GM12875 (cell line): ENCODE results near the gene AP4B1.

Source experiments
- H3K4me3 ChIP-seq: one replicate; pipeline ENCODE4 v1.5.1; 2011; ENCODE audit warnings: low read depth, low read length, control low read depth
- CTCF ChIP-seq: IDR thresholded peaks from 2 replicates; pipeline ENCODE4 v1.5.1; 2011; ENCODE audit warnings: low read depth, mild to moderate bottlenecking, control low read depth, inconsistent platforms, low read length, moderate library complexity, borderline replicate concordance; ENCODE audit not compliant: insufficient read depth

The AP4B1 gene

GRCh38 chr1:113930499-113931161 is 26.0 kb upstream of the AP4B1 start:
- TF ChIP-seq CTCF, result no peak
- H3K4me3 ChIP-seq, result peak overlapping the region; percentile 91

- H3K4me3 ChIP-seq, result peak overlapping the region; percentile 91
- TF ChIP-seq CTCF, result no peak
Measured at GRCh38 chr1:113929750-113930498, 25.3 kb upstream of the AP4B1 start.

GRCh38 chr1:113928941-113929749 is 24.5 kb upstream of the AP4B1 start, which contains the start of gene HIPK1:
TSS of gene HIPK1 (plus strand) at chr1:113929324.
- TF ChIP-seq CTCF, result no peak
- H3K4me3 ChIP-seq, result peak within 1 kb of the TSS; percentile 91

GRCh38 chr1:113928187-113928930 is 23.8 kb upstream of the AP4B1 start:
- peak overlapping the region; percentile 91 for H3K4me3 ChIP-seq
- no peak for TF ChIP-seq CTCF

- H3K4me3 ChIP-seq, result no peak overlapping the region
Measured at GRCh38 chr1:113924473-113924872, 19.9 kb upstream of the AP4B1 start.

More at GRCh38 chr1:113924473-113924872, 19.9 kb upstream of the AP4B1 start:
- TF ChIP-seq CTCF, result no peak
